Vagina (tissue), 2 donors: Measurements from ENCODE around the gene EPB42. TPM values are rescaled to one million over a fixed set of nuclear protein-coding genes. Genes with fewer than 3 reads are reported as not detected.
A peak's percentile ranks its signal among the peaks of the same experiment; 100 is the strongest.
"Not testable (repeated sequence)": the region's sequence is repeated elsewhere in the genome, so short reads cannot be mapped to it uniquely, and the experiment has no call there.

Experiments used
- DNase-seq, 2 donors: peaks; one replicate each; pipeline ENCODE4 v3.0.0-alpha.2; 2017; ENCODE audit errors: extremely low spot score in 2 of 2
- H3K27ac ChIP-seq: fragments of 200-600 bp; sonication (generic); one replicate; pipeline ENCODE4 v1.5.1; 2019
- H3K27me3 ChIP-seq: fragments of 200-600 bp; sonication (generic); one replicate; pipeline ENCODE4 v1.5.1; 2019
- H3K36me3 ChIP-seq, 2 donors: fragments of 200-600 bp; sonication (generic); one replicate each; pipeline ENCODE4 v1.5.1; 2017 to 2019
- H3K4me1 ChIP-seq: fragments of 200-600 bp; sonication (generic); one replicate; pipeline ENCODE4 v1.5.1; 2019
- H3K4me3 ChIP-seq, 2 donors: fragments of 200-600 bp; sonication (generic); 1 replicate in 1 of 2; 2 replicates in 1 of 2; pipeline ENCODE4 v1.5.1; 2016 to 2019
- H3K9me3 ChIP-seq: fragments of 200-600 bp; sonication (generic); one replicate; pipeline ENCODE4 v1.5.1; 2019
- POLR2A ChIP-seq, 2 donors: fragments of 450-650 bp; IDR thresholded peaks; one replicate each; pipeline ENCODE4 v1.6.1; 2017; ENCODE audit warnings: antibody characterized with exemption in 2 of 2, mild to moderate bottlenecking in 2 of 2, moderate library complexity in 2 of 2
- POLR2AphosphoS5 ChIP-seq, 2 donors: sonication (generic); formaldehyde crosslinking; IDR thresholded peaks; one replicate each; pipeline ENCODE4 v1.9.0; 2017; ENCODE audit warnings: antibody characterized with exemption in 2 of 2, mild to moderate bottlenecking in 2 of 2, low read depth in 1 of 2; ENCODE audit not compliant: insufficient read depth in 1 of 2
- intact Hi-C: fragments of 100-400 bp; cut with DNase I; formaldehyde crosslinking; loops from one replicate; pipeline ENCODE4 v1.15.1; 2023
- total RNA-seq: library from RNA; depleted of rRNA; stranded (reverse); fragments of >200 nt; gene quantifications from one replicate; pipeline ENCODE4 v1.2.3, GENCODE V29; 2016
- TF ChIP-seq, protein P1 (sequence below), 3 experiments: fragments of 450-650 bp in 2 of 3; fragments of 200-600 bp in 1 of 3; sonication (generic) in 1 of 3; IDR thresholded peaks; one replicate each; pipeline ENCODE4 v1.5.1; 2017 to 2019; ENCODE audit warnings: antibody characterized with exemption in 3 of 3, mild to moderate bottlenecking in 2 of 3, moderate library complexity in 2 of 3

EPB42 gene
- total RNA-seq, 1 donor from 2014 or later, result not detected

DNA sequence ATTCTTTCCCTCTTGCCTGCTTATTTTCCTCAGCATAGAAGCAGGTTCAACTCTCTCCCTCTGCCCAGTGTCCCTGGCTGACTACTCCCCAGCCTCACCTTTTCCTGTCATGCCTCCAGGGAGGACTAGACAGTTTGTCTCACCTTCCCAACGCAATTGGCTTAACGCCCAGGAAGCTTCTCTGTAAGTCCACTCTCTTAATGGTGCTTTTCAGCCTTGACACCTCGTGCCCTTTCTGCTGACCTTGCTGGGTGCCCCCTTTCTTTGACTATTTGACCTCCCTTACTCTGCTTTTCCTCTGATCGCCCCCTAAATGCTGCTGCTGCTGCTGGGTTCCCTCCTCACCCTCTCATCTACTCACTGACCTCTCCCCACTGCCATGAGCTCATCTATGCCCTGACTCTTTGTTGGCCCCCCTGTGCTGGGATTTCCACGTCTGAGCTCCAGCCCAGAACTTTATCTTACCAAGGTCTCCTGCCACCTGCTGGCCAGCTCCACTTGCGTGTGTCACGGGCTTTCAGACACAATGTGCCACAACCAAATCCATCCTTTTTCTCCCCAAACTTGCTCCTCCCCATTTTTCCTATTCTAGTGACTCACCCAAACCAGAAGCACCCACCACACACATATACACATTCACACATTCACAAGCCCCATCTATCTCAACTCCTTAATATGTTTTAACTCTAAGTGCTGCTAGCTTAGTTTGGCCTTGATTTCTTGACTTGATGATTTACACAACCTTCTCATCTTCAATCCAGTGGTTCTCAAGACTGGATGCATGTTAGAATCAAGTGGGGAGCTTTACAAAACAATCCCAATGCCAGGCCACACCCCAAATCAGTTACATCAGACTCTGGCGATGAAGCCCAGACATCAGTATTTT lies 16.6 kb downstream of the EPB42 start:
- Histone ChIP-seq H3K27me3 (no peaks in the 10 kb centered on the region), H3K4me1 (no peaks in the 10 kb centered on the region), H3K27ac (no peak overlapping the region), H3K9me3 (no peaks in the 10 kb centered on the region), H3K36me3 (no peaks in the 10 kb centered on the region), H3K4me3 (no peak overlapping the region)
- intact Hi-C loops, result no loop called here
- no peak for DNase-seq
- no peak for TF ChIP-seq POLR2A (IDR thresholded peaks at IDR 0.05)
- no peak for TF ChIP-seq POLR2AphosphoS5 (IDR thresholded peaks at IDR 0.05; ENCODE audit: insufficient read depth in 1 of 2, low read depth in 1 of 2)
- TF ChIP-seq, protein P1, sequence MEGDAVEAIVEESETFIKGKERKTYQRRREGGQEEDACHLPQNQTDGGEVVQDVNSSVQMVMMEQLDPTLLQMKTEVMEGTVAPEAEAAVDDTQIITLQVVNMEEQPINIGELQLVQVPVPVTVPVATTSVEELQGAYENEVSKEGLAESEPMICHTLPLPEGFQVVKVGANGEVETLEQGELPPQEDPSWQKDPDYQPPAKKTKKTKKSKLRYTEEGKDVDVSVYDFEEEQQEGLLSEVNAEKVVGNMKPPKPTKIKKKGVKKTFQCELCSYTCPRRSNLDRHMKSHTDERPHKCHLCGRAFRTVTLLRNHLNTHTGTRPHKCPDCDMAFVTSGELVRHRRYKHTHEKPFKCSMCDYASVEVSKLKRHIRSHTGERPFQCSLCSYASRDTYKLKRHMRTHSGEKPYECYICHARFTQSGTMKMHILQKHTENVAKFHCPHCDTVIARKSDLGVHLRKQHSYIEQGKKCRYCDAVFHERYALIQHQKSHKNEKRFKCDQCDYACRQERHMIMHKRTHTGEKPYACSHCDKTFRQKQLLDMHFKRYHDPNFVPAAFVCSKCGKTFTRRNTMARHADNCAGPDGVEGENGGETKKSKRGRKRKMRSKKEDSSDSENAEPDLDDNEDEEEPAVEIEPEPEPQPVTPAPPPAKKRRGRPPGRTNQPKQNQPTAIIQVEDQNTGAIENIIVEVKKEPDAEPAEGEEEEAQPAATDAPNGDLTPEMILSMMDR (IDR thresholded peaks at IDR 0.05), result peak; percentile 14 to 30 (median 22)

DNA sequence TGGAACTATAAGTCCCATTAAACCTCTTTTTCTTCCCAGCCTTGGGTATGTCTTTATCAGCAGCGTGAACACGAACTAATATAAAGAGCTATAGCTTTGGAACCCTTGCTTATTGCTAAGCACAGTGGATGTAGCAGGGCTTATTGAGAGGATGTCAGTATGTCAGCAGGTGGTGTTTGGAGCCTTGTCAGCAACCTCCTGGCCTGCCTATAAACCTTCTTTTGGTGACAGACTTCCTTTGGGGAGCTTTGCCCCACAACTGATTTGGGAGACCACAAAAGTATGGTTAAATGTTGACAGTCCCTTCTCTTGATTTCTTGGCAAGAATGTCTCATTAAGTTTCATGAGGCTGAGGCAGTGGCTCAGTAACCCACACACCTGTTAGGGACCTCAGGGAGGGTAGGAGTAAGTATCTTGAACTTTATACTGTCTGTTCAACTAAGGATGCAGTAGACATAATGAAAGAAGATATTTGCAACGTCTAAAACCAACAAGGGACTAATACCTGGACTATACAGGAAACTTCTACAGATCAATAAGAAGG lies 20.8 kb downstream of the EPB42 start:
- Histone ChIP-seq H3K27me3 (no peaks in the 10 kb centered on the region), H3K4me3 (no peak overlapping the region), H3K4me1 (no peaks in the 10 kb centered on the region), H3K27ac (no peak overlapping the region), H3K36me3 (peaks cover 0 to 19% of the 10 kb centered on the region in 2 donors), H3K9me3 (no peaks in the 10 kb centered on the region)
- DNase-seq, result no peak
- intact Hi-C loops, result no loop called here
- TF ChIP-seq POLR2AphosphoS5 (IDR thresholded peaks at IDR 0.05; ENCODE audit: insufficient read depth in 1 of 2, low read depth in 1 of 2), result no peak
- no peak for TF ChIP-seq POLR2A (IDR thresholded peaks at IDR 0.05)
- TF ChIP-seq, protein P1 (IDR thresholded peaks at IDR 0.05), result no peak

GRCh38 chr15:43198992-43199391 lies 21.8 kb downstream of the EPB42 start:
- Histone ChIP-seq H3K4me3 (no peak overlapping the region), H3K4me1 (no peaks in the 10 kb centered on the region), H3K27me3 (no peaks in the 10 kb centered on the region), H3K9me3 (no peaks in the 10 kb centered on the region), H3K27ac (no peak overlapping the region), H3K36me3 (peaks cover 5 to 28% of the 10 kb centered on the region in 2 donors)
- intact Hi-C loops, result no loop called here
- no peak for TF ChIP-seq POLR2A (IDR thresholded peaks at IDR 0.05)
- TF ChIP-seq, protein P1 (IDR thresholded peaks at IDR 0.05), result no peak
- TF ChIP-seq POLR2AphosphoS5 (IDR thresholded peaks at IDR 0.05; ENCODE audit: insufficient read depth in 1 of 2, low read depth in 1 of 2), result no peak
- no peak for DNase-seq

GRCh38 chr15:43198556-43198955 lies 22.3 kb downstream of the EPB42 start:
- DNase-seq, H3K9me3 ChIP-seq, H3K4me1 ChIP-seq, H3K4me3 ChIP-seq, H3K27me3 ChIP-seq, H3K27ac ChIP-seq, intact Hi-C loops: not testable (repeated sequence)
- H3K36me3 ChIP-seq, result peaks cover 5 to 30% of the 10 kb centered on the region in 2 donors

DNA sequence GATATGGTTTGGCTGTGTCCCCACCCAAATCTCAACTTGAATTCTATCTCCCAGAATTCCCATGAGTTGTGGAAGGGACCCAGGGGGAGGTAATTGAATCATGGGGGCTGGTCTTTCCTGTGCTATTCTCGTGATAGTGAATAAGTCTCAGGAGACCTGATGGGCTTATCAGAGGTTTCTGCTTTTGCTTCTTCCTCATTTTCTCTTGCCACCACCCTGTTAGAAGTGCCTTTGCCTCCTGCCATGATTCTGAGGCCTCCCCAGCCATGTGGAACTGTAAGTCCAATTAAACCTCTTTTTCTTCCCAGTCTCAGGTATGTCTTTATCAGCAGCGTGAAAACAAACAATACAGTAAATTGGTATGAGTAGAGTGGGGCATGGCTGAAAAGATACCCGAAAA lies 23.0 kb downstream of the EPB42 start:
- intact Hi-C loops, H3K9me3 ChIP-seq, H3K4me3 ChIP-seq, DNase-seq, H3K4me1 ChIP-seq, H3K27me3 ChIP-seq, H3K27ac ChIP-seq: not testable (repeated sequence)
- H3K36me3 ChIP-seq, result peaks cover 5 to 37% of the 10 kb centered on the region in 2 donors
